ENCODE measurements around the gene PSG2. TPM values are rescaled to one million over a fixed set of nuclear protein-coding genes. Genes with fewer than 3 reads are reported as not detected.

Gene PSG2
- polyA plus RNA-seq, 3 donors: not detected

Other genes with a start within 250 kb of the PSG2 start
- not detected for gene PSG1, start 203.0 kb downstream of the PSG2 start, polyA plus RNA-seq
- gene PSG6, start 164.8 kb downstream of the PSG2 start, polyA plus RNA-seq: not detected
- gene PSG7, start 145.5 kb downstream of the PSG2 start, polyA plus RNA-seq: not detected
- gene PSG11, start 56.2 kb downstream of the PSG2 start, polyA plus RNA-seq: not detected
- not detected for gene PSG5, start 103.8 kb upstream of the PSG2 start, polyA plus RNA-seq
- gene PSG4, start 122.9 kb upstream of the PSG2 start, polyA plus RNA-seq: under 1 TPM in 1 of 3 donors, not detected in 2; 0.09 TPM
- gene PSG9, start 186.8 kb upstream of the PSG2 start, polyA plus RNA-seq: under 1 TPM in 1 of 3 donors, not detected in 2; 0.34 TPM